HepG2 (cell line): ENCODE results near the gene DUOXA2. TPM values are rescaled to one million over a fixed set of nuclear protein-coding genes. Genes with fewer than 3 reads are reported as not detected.

ENCODE experiments used
- ATAC-seq: fragments of 200-7000 bp; cut with Tn5 transposase; 3 replicates; pipeline ENCODE4 v1.9.1; 2020; ENCODE audit warnings: mild to moderate bottlenecking, moderate library complexity
- BruUV-seq: library from RNA; stranded (reverse); fragments of 400-500 nt; replicated peaks from 2 replicates; lab custom pipeline; 2021; lab: Mats Ljungman, UMichigan
- CTCF ChIA-PET: fragments of 300-600 bp; formaldehyde crosslinking; extraction: SDS; loops from one replicate; lab custom pipeline; 2021; ENCODE audit warnings: low total read pairs, inconsistent platforms, low intra/inter-chr PET ratio; lab: Yijun Ruan, JAX
- POLR2A ChIA-PET: fragments of 350-600 bp; sonication (Branson Sonifier 250); formaldehyde crosslinking; loops from one replicate; lab custom pipeline; 2020; ENCODE audit warnings: antibody characterized with exemption, inconsistent platforms; lab: Yijun Ruan, JAX
- DNase-seq: peaks from one replicate; pipeline ENCODE4 v3.0.0-alpha.2; 2015; ENCODE audit warnings: low spot score
- FAIRE-seq: peaks from 3 replicates; lab custom pipeline; 2011; peaks lifted over from hg19 to GRCh38; lab: Jason Lieb, UNC
- H2AFZ ChIP-seq: one replicate; pipeline ENCODE4 v1.6.1; 2011; ENCODE audit warnings: low read length, inconsistent platforms
- H3K27ac ChIP-seq: fragments of 300-600 bp; 3 replicates; pipeline ENCODE4 v1.8.0; 2011; ENCODE audit warnings: mixed run types, mild to moderate bottlenecking, mixed read lengths, low read length, inconsistent platforms; ENCODE audit not compliant: insufficient read depth; ENCODE audit errors: extremely low read length
- H3K27me3 ChIP-seq, 2 experiments: fragments of 200-600 bp in 1 of 2; 2 replicates in 1 of 2; 3 replicates in 1 of 2; pipeline versions ENCODE4 v1.6.0 to v1.8.0; 2011; ENCODE audit warnings: low read length in 2 of 2, mild to moderate bottlenecking in 2 of 2, moderate library complexity in 2 of 2, inconsistent platforms in 1 of 2; ENCODE audit not compliant: insufficient read depth in 2 of 2, control insufficient read depth in 1 of 2
- H3K36me3 ChIP-seq, 2 experiments: fragments of 200-600 bp in 1 of 2; replicated peaks in 1 of 2; 2 replicates in 1 of 2; 3 replicates in 1 of 2; pipeline versions ENCODE4 v1.5.1 to v1.8.0; 2011; ENCODE audit warnings: low read length in 2 of 2, inconsistent platforms in 1 of 2; ENCODE audit not compliant: insufficient read depth in 2 of 2, control insufficient read depth in 1 of 2
- H3K4me1 ChIP-seq: 2 replicates; pipeline ENCODE4 v1.5.1; 2012; ENCODE audit warnings: low read length, inconsistent platforms; ENCODE audit not compliant: insufficient read depth
- H3K4me2 ChIP-seq: 2 replicates; pipeline ENCODE4 v1.6.0; 2011; ENCODE audit warnings: low read depth, low read length, inconsistent platforms
- H3K4me3 ChIP-seq, 3 experiments: fragments of 200-600 bp in 1 of 3; sonication (generic), shearing (Covaris generic) in 1 of 3; replicated peaks in 1 of 3; 2 replicates each; pipeline ENCODE4 v1.5.1; 2011 to 2016; ENCODE audit warnings: low read length in 3 of 3, inconsistent platforms in 2 of 3, low read depth in 2 of 3, mild to moderate bottlenecking in 2 of 3, control low read depth in 1 of 3, mixed read lengths in 1 of 3; ENCODE audit not compliant: insufficient read depth in 1 of 3
- H3K79me2 ChIP-seq: one replicate; pipeline ENCODE4 v1.6.1; 2011; ENCODE audit warnings: low read length, inconsistent platforms; ENCODE audit not compliant: insufficient read depth
- H3K9ac ChIP-seq: 2 replicates; pipeline ENCODE4 v1.6.0; 2011; ENCODE audit warnings: mild to moderate bottlenecking, low read depth, low read length, inconsistent platforms; ENCODE audit not compliant: insufficient read depth
- H3K9me3 ChIP-seq: 2 replicates; pipeline ENCODE4 v1.5.1; 2012; ENCODE audit warnings: mild to moderate bottlenecking, low read length
- H4K20me1 ChIP-seq: 2 replicates; pipeline ENCODE4 v1.6.0; 2011; ENCODE audit warnings: inconsistent platforms, mild to moderate bottlenecking, low read length, moderate library complexity; ENCODE audit not compliant: insufficient read depth
- CENPX ChIP-seq: sonication (generic); formaldehyde crosslinking; IDR thresholded peaks from 2 replicates; pipeline ENCODE4 v1.9.0; 2021; ENCODE audit warnings: mild to moderate bottlenecking, missing genetic modification reagents, moderate library complexity
- DNMT3B ChIP-seq: conservative IDR thresholded peaks from 2 replicates; pipeline ENCODE4 v1.6.1; 2016; ENCODE audit warnings: missing biosample characterization, control low read depth
- FOXA3 ChIP-seq: IDR thresholded peaks from 2 replicates; pipeline ENCODE4 v1.6.1; 2016; ENCODE audit warnings: missing genetic modification reagents, missing compliant biosample characterization
- FOXK2 ChIP-seq: fragments of 450-650 bp; IDR thresholded peaks from 2 replicates; pipeline ENCODE4 v1.6.1; 2016
- GTF3A ChIP-seq: sonication (generic); formaldehyde crosslinking; conservative IDR thresholded peaks from 2 replicates; pipeline ENCODE4 v1.4.0; 2020; ENCODE audit warnings: mild to moderate bottlenecking, missing genetic modification reagents
- KDM1A ChIP-seq: IDR thresholded peaks from 2 replicates; pipeline ENCODE4 v1.6.1; 2016; ENCODE audit warnings: missing compliant biosample characterization
- REST ChIP-seq, 2 experiments: IDR thresholded peaks; 2 replicates each; pipeline ENCODE4 v1.6.1; 2011 to 2012; ENCODE audit warnings: low read length in 2 of 2, borderline replicate concordance in 1 of 2, low read depth in 1 of 2, mild to moderate bottlenecking in 1 of 2, moderate library complexity in 1 of 2
- UBTF ChIP-seq: sonication (generic); formaldehyde crosslinking; IDR thresholded peaks from 2 replicates; pipeline ENCODE4 v1.4.0; 2020; ENCODE audit warnings: mild to moderate bottlenecking, missing genetic modification reagents
- ZMYM2 ChIP-seq: sonication (generic); formaldehyde crosslinking; IDR thresholded peaks from 2 replicates; pipeline ENCODE4 v1.8.0; 2022; ENCODE audit warnings: mild to moderate bottlenecking, missing genetic modification reagents
- ZNF12 ChIP-seq: sonication (generic); formaldehyde crosslinking; IDR thresholded peaks from 2 replicates; pipeline ENCODE4 v1.5.0; 2020; ENCODE audit warnings: missing genetic modification reagents
- ZNF138 ChIP-seq: sonication (generic); formaldehyde crosslinking; IDR thresholded peaks from 2 replicates; pipeline ENCODE4 v1.5.0; 2020; ENCODE audit warnings: mild to moderate bottlenecking, low read depth, missing genetic modification reagents
- ZNF639 ChIP-seq: conservative IDR thresholded peaks from 2 replicates; pipeline ENCODE4 v1.6.1; 2018; ENCODE audit warnings: missing genetic modification reagents
- ZNF740 ChIP-seq: sonication (generic); formaldehyde crosslinking; IDR thresholded peaks from 2 replicates; pipeline ENCODE4 v1.4.0; 2020; ENCODE audit warnings: missing genetic modification reagents
- ZNF776 ChIP-seq: sonication (generic); formaldehyde crosslinking; IDR thresholded peaks from 2 replicates; pipeline ENCODE4 v1.4.0; 2020; ENCODE audit warnings: mild to moderate bottlenecking, missing genetic modification reagents
- WGBS: methylation state at CpG from one replicate; pipeline ENCODE4 v1.1.6; 2017; ENCODE audit warnings: low lambda C conversion rate; 5-methylcytosine and 5-hydroxymethylcytosine counted together
- in situ Hi-C: cut with HindIII; loops from 2 replicates; pipeline ENCODE4 v1.10.0; 2017; ENCODE audit warnings: low pct_unique_long_range_greater_than_20kb; ENCODE audit not compliant: extremely low pct_ligation_motif_present
- intact Hi-C: fragments of 100-400 bp; cut with micrococcal nuclease; formaldehyde crosslinking; loops from one replicate; pipeline ENCODE4 v1.10.0; 2022; ENCODE audit not compliant: unreplicated experiment
- polyA plus RNA-seq, 8 experiments: library from polyadenylated mRNA; depleted of rRNA in 3 of 8; stranded (reverse) in 7 of 8; unstranded in 1 of 8; fragments of >200 nt; fragmentation: Illumina TruSeq in 4 of 8; extraction: Trizol in 4 of 8; gene quantifications; 2 replicates each; pipeline versions ENCODE4 v1.2.1 to v1.2.3, GENCODE V29; 2011 to 2016; ENCODE audit warnings: low read depth in 4 of 8, missing spikeins in 1 of 8, mixed read lengths in 1 of 8; ENCODE audit not compliant: insufficient read depth in 1 of 8
- total RNA-seq, 5 experiments: library from RNA; depleted of rRNA; stranded (reverse); fragments of >200 nt; fragmentation: Illumina TruSeq; extraction: Trizol; gene quantifications; 2 replicates each; pipeline ENCODE4 v1.2.3, GENCODE V29; 2016; ENCODE audit warnings: low read depth in 1 of 5

Gene DUOXA2
- total and polyA plus RNA-seq, 2 of the 13 experiments (the other 11 are each of a cell fraction or from before 2014, with no cell fraction given) = 0.32 TPM; not detected in 1

GRCh38 chr15:45128971-45129639 is 15.0 kb downstream of the DUOXA2 start:
- DNase-seq (no peak), ATAC-seq (no peak), FAIRE-seq (no peak)
- peaks cover 25% of the 10 kb centered on the region for H3K4me1 ChIP-seq
- no peak overlapping the region for H3K27ac ChIP-seq
- ChIA-PET POLR2A (no interaction called here), CTCF (no interaction called here)
- BruUV-seq = no TSS peak
- no peaks in the 10 kb centered on the region for H4K20me1 ChIP-seq
- no peak overlapping the region for H2AFZ ChIP-seq
- TF ChIP-seq ZNF639 (CRISPR knock-in tag) = no peak
- TF ChIP-seq REST (IDR thresholded peaks at IDR 0.05; ENCODE audit: borderline replicate concordance in 1 of 2, low read depth in 1 of 2, low read length in 2 of 2) = no peak
- TF ChIP-seq DNMT3B = no peak
- no peak for TF ChIP-seq ZNF12 (CRISPR knock-in tag)
- TF ChIP-seq ZNF138 (CRISPR knock-in tag) = no peak
- TF ChIP-seq FOXA3 = no peak
- no peak for TF ChIP-seq GTF3A (CRISPR knock-in tag)
- TF ChIP-seq ZMYM2 = no peak
- no peak for TF ChIP-seq FOXK2
- TF ChIP-seq UBTF (CRISPR knock-in tag) = no peak
- no peak for TF ChIP-seq KDM1A (CRISPR knock-in tag)
- TF ChIP-seq ZNF740 (CRISPR knock-in tag) = no peak
- no peak for TF ChIP-seq ZNF776 (CRISPR knock-in tag)
- TF ChIP-seq CENPX (CRISPR knock-in tag) = no peak
- no peaks in the 10 kb centered on the region for H3K79me2 ChIP-seq
- 56% methylated on average over 19 of the region's 47 CpGs for WGBS
- intact Hi-C loops (no loop called here), in situ Hi-C loops (loop anchor here (10.0 kb wide), 2 partner anchors 64 to 164 kb away; no protein-coding TSS in a partner anchor)
- H3K4me2 ChIP-seq = no peak overlapping the region
- H3K27me3 ChIP-seq = peaks cover under 1 to 12% of the 10 kb centered on the region in 2 experiments; a peak in 4 of 5 replicates
- no peak overlapping the region for H3K4me3 ChIP-seq
- no peak overlapping the region for H3K9ac ChIP-seq
- H3K9me3 ChIP-seq = no peaks in the 10 kb centered on the region
- no peaks in the 10 kb centered on the region for H3K36me3 ChIP-seq
